ENCODE data around the gene TMPRSS4. TPM values are rescaled to one million over a fixed set of nuclear protein-coding genes. Genes with fewer than 3 reads are reported as not detected.

The TMPRSS4 gene
- total RNA-seq, 1 donor from 2014 or later: not detected

GRCh38 chr11:118055966-118056365 is 20.9 kb upstream of the TMPRSS4 start:
- peak; percentile 77 for DNase-seq (ENCODE audit: low spot score)

- DNase-seq (ENCODE audit: low spot score): peak; percentile 33
These were observed 20.1 kb upstream of the TMPRSS4 start for GRCh38 chr11:118056806-118057205.

DNA sequence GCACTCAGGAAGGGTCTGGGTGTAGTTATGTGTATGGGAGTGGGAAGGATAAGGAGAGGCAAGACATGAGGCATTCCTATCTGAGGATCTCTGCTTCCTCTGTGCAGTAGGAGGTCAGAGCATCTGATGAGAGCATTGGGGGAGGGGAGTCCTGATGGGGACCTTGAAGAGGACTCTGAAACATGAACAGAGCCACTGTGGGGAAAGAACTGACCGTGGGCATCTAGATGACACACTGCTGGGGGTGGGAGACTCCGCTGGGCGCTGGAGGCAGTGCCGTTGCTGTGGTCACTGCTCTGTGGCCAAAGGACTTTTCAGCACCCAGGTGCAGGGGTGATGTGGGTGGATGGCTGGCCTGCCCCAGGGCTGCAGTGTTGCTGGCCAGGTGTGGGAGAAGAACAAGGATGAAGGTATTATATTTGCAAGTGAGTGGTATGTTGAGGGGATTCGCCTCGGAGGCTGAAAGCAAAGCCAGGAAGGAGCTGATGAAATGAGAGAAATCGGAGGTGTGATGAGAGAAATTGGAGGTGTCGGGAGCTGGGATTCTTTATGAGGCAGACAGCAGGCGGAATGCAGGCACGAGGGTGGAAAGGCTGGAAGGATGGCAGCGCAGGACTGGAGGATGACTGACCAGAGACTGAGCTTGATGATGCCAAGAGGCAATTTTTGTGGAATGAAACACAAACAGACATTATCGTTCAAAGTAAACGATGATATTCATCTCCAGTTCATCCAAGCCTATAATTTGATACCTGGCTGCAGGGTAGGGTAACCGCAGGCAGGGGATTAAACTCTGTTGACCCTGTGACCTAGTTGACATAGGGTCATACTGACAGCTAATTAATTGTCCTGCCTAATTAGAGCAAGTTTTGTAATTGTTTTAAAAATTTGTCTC is 19.4 kb upstream of the TMPRSS4 start:
- peak; percentile 73 for DNase-seq (ENCODE audit: low spot score)

DNA sequence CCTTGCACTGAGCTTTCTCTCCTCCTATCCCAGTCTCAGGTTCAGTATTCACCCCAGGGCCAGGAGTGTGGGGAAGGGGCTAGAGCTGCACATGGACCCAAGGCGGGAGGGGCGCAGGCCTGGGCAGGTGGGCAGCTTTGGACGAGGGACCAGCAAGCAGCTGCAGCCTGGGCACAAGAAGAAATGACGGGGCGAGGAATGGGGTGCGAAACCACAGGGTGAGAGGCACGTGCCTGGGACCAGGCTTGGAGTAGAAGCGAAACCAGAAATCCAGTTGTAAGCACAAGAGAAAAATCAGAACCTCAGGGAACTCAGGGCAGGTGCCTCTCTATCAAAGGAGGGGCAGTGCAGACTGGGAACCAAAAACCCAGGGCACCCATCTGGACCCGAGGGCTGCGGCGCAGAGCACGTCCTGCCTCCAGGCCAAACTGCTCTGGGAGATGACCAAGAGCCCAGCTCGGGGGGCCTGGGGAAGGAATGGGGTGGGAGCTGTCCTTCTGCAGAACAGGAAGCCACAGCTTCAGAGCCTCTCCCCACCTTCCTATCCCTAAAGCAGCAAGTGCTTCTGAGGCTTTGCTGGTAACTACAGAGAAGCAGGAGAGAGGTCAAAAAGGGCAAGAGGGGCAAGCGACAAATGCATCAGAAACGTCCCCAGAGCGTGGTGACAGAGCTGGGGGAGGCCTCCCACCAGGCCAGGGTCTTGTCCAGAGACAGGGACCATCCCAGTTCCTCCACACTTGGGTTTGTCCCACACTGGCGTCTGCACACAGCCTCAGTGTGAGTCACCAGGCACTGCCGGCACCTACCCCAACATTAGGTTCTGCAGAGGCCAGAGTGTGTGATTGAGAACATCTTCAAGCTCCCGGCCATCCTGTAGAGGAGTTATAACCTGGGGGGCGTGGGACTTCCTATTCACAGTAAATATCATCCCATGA is 18.3 kb upstream of the TMPRSS4 start:
- peak; percentile 84 for DNase-seq (ENCODE audit: low spot score)

DNA sequence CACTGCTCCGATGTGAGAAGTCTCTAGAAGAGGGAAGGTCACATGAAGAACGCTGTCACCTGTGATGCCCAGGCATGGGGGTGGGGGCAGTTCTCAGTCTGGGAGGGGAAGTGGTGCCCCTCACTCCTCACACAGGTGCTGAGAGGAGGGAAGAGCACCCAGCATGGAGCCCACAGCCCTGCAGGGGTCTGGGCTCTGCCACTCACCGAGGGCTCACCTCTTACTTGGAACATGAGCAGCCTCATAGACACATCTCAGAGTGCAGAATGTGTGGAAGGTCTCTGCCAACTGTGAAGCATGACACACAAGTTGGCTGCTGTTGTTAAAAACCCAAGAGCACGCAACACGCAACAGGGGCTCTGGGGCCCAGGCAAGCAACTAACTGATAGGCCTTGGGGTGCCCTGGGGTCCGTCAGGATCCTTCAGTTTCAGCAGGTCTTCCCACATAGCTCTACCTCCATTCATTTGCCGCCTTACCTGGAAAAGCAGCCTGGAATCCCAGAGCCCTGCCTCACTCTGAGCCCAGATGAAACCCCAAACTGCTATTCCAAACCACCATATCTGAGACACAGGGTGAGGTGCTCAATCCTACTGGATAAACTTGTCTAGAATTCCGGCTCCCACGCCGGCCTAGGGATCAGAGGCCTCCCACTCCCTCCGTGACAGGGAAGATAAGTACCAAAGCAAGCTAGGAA is 17.5 kb upstream of the TMPRSS4 start:
- DNase-seq (ENCODE audit: low spot score): peak; percentile 62

DNA sequence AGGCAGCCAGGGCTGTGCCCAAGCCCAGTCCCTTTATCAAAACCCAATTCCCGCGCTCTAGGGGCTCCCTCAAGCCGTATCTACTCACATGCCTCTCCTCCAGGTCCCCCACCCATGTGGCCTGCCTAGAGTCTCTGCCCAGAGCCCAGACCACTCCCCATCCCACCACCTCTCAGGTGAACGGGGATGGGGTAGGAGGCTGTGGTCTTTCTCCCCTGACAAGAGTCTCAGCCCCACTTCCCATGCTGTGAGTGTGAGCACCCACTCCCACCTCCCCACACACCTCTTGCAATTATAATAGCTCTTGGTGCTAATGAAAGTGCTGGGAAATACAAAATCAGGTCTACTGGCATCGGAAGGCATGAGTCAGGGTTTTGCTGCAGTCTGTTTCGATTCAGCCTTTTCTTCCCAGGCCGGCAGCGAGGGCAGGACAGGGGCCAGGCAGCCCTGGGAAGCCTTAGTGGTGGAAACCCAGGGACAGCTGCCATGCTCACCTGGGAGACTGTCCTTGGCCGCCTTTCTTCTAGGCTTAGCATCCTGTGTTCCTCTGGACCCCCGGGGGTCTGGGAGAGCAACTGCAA is 16.7 kb upstream of the TMPRSS4 start:
- peak; percentile 60 for DNase-seq (ENCODE audit: low spot score)

- peak; percentile 89 for DNase-seq (ENCODE audit: low spot score)
These were observed 16.0 kb upstream of the TMPRSS4 start for GRCh38 chr11:118060869-118061268.

GRCh38 chr11:118061586-118062125 is 15.2 kb upstream of the TMPRSS4 start:
- peak; percentile 68 for DNase-seq (ENCODE audit: low spot score)

GRCh38 chr11:118062181-118062580 is 14.7 kb upstream of the TMPRSS4 start:
- peak; percentile 41 for DNase-seq (ENCODE audit: low spot score)

GRCh38 chr11:118062631-118063030 is 14.2 kb upstream of the TMPRSS4 start:
- DNase-seq (ENCODE audit: low spot score): peak; percentile 3

- peak; percentile 64 for DNase-seq (ENCODE audit: low spot score)
These were observed 11.9 kb upstream of the TMPRSS4 start for GRCh38 chr11:118064956-118065355.

- DNase-seq (ENCODE audit: low spot score): no peak
These were observed 11.5 kb upstream of the TMPRSS4 start for GRCh38 chr11:118065384-118065783.

DNA sequence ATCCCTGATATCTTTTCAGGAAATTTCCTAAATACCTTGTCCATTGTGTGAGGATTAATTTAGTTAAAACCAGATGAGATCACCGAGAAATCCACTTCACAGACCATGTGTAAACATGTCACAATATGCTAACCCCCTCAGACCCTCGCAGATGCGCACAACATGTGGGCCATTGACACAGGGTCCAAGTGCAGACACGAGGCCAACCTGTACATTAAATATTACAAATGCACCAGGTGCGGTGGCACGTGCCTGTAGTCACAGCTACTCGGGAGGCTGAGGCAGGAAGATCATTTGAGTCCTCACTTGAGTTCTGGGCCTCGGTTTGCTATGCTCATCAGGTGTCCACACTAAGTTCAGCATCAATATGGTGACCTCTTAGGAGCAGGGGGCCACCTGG is 9.9 kb upstream of the TMPRSS4 start:
- no peak for DNase-seq (ENCODE audit: low spot score)

GRCh38 chr11:118068206-118068944 is 8.5 kb upstream of the TMPRSS4 start:
- no peak for DNase-seq (ENCODE audit: low spot score)

DNA sequence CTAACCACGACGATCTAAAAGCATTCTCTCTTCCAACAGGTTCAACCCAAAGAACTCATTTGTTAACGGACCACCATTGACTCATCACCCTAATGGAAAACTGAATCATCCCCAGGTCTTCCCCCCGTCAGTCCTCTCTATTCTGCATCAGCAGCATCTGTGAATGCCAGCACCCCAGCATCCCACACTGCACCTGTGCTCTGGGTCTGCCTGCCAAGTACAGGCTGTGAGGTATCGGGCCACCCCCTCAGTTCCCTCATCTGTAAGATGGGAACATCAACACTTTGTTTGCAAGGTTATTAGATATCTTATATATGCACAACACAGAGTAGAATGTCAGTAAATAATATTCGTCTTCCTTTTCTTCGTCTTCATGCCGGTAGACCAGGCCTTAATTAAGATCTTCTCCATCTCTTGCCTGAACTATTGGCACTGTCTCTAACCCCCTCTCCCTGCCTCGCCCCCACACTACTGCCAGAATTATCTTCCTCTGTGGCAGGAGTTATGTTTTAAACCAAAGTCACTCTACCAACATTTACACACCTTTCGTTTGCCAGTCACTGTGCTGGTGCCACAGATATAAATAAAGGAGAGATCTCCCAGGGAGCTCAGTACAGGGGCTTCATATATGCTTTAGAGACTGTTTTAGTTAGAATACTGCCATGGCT is 7.8 kb upstream of the TMPRSS4 start:
- DNase-seq (ENCODE audit: low spot score): no peak

- DNase-seq (ENCODE audit: low spot score): no peak
These were observed 5.4 kb upstream of the TMPRSS4 start for GRCh38 chr11:118071416-118072030.

GRCh38 chr11:118073554-118073953 is 3.3 kb upstream of the TMPRSS4 start:
- DNase-seq (ENCODE audit: low spot score): no peak

DNA sequence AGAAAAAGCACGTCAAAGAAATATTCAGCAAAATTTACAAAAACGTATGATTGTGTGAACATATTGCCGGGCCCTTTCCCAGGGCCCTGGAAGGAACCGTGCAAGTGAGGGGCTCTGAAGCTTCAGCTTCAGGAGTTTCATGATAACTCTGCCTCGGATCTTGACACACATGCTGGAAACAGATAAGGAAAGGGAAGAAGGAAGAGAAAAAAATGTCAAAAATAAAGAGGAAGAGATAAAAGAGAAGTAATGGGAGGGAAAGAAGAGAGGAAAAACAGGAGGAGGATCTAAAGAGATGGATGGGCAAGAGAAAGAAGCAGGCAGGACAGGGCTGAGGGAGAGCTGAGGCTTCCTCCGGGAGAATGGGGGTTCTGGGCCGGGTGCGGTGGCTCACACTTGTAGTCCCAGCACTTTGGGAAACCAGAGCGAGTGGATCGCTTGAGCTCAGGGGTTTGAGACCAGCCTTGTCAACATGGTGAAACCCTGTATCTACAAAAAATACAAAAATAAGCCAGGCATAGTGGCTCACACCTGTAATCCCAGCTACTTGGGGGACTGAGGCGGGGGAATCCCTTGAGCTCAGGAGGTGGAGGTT is 2.7 kb upstream of the TMPRSS4 start:
- no peak for DNase-seq (ENCODE audit: low spot score)

DNA sequence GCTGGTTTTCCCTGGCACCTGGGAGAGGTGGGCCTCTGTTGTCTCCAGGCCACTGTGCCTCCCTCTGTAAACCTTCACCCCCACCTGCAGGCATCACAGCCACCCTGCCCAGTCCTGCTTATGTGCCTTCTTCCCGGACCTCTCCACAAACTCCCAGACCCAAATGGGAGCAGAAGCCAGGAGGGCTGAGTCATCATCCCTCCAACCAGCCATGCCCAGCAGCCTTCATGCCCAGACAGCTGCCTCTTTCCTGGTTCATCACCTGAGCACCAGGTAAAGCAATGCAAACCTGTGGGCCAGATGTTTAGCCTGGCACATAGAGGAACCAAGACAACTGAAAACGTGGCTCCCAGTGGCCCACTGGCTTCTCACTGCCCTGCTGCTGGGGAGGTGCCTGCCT is 2.1 kb upstream of the TMPRSS4 start:
- no peak for DNase-seq (ENCODE audit: low spot score)
